ENCODE data around the gene DDA1. TPM values are rescaled to one million over a fixed set of nuclear protein-coding genes. Genes with fewer than 3 reads are reported as not detected.
A peak's percentile ranks its signal among the peaks of the same experiment; 100 is the strongest.

Gene DDA1
- total and polyA plus RNA-seq, 9 of the 15 experiments (the other 6 are each of a cell fraction or from before 2014, with no cell fraction given): 1.4 to 83.8 (median 33.8) TPM

- TF ChIP-seq, protein P1, sequence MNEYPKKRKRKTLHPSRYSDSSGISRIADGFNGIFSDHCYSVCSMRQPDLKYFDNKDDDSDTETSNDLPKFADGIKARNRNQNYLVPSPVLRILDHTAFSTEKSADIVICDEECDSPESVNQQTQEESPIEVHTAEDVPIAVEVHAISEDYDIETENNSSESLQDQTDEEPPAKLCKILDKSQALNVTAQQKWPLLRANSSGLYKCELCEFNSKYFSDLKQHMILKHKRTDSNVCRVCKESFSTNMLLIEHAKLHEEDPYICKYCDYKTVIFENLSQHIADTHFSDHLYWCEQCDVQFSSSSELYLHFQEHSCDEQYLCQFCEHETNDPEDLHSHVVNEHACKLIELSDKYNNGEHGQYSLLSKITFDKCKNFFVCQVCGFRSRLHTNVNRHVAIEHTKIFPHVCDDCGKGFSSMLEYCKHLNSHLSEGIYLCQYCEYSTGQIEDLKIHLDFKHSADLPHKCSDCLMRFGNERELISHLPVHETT (CRISPR knock-in tag; conservative IDR thresholded peaks at IDR 0.05 in 1 of 2, IDR thresholded peaks at IDR 0.05 in 1 of 2): no peak
- TF ChIP-seq HNRNPLL (IDR thresholded peaks at IDR 0.05; ENCODE audit: low read depth, low read length, poor library complexity, severe bottlenecking) (peak; percentile 49), TRIM28 (IDR thresholded peaks at IDR 0.05) (no peak), RBM17 (IDR thresholded peaks at IDR 0.05; ENCODE audit: borderline replicate concordance, low read depth, low read length) (no peak), HNRNPL (IDR thresholded peaks at IDR 0.05; ENCODE audit: low read depth, low read length) (0 out of 2 replicates have a peak, but pooled peaks have one; percentile 21), MYC (IDR thresholded peaks at IDR 0.05; ENCODE audit: low read depth, low read length) (peak; percentile 9; the same call in 1 of the 2 replicates), MYC (CRISPR knock-in tag; IDR thresholded peaks at IDR 0.05; ENCODE audit: borderline replicate concordance, low read depth) (no peak), MED1 (CRISPR knock-in tag; IDR thresholded peaks at IDR 0.05; ENCODE audit: borderline replicate concordance) (no peak), NUFIP1 (IDR thresholded peaks at IDR 0.05; ENCODE audit: partially characterized antibody) (peak; percentile 3), NFIC (IDR thresholded peaks at IDR 0.05) (no peak), HNRNPUL1 (IDR thresholded peaks at IDR 0.05; ENCODE audit: low read length) (no peak), ZFX (CRISPR knock-in tag; IDR thresholded peaks at IDR 0.05) (peak; percentile 64), CHD1 (IDR thresholded peaks at IDR 0.05; ENCODE audit: low read length) (peak; percentile 77), RBBP5 (IDR thresholded peaks at IDR 0.05; ENCODE audit: borderline replicate concordance, insufficient read depth, low read length, poor library complexity, severe bottlenecking) (peak; percentile 74), POLR2A (conservative IDR thresholded peaks at IDR 0.05) (0 out of 2 replicates have a peak, but pooled peaks have one; percentile 5), ZNF592 (IDR thresholded peaks at IDR 0.05) (peak; percentile 3; the same call in 1 of the 2 replicates)
- TF ChIP-seq, protein P2, sequence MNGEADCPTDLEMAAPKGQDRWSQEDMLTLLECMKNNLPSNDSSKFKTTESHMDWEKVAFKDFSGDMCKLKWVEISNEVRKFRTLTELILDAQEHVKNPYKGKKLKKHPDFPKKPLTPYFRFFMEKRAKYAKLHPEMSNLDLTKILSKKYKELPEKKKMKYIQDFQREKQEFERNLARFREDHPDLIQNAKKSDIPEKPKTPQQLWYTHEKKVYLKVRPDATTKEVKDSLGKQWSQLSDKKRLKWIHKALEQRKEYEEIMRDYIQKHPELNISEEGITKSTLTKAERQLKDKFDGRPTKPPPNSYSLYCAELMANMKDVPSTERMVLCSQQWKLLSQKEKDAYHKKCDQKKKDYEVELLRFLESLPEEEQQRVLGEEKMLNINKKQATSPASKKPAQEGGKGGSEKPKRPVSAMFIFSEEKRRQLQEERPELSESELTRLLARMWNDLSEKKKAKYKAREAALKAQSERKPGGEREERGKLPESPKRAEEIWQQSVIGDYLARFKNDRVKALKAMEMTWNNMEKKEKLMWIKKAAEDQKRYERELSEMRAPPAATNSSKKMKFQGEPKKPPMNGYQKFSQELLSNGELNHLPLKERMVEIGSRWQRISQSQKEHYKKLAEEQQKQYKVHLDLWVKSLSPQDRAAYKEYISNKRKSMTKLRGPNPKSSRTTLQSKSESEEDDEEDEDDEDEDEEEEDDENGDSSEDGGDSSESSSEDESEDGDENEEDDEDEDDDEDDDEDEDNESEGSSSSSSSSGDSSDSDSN (IDR thresholded peaks at IDR 0.05; ENCODE audit: borderline replicate concordance in 1 of 2, low read depth in 2 of 2, low read length in 2 of 2): peak in 1 of 2 experiments; percentile 87; a peak in 2 of 4 replicates
- TF ChIP-seq, protein P3, sequence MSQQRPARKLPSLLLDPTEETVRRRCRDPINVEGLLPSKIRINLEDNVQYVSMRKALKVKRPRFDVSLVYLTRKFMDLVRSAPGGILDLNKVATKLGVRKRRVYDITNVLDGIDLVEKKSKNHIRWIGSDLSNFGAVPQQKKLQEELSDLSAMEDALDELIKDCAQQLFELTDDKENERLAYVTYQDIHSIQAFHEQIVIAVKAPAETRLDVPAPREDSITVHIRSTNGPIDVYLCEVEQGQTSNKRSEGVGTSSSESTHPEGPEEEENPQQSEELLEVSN (IDR thresholded peaks at IDR 0.05; ENCODE audit: borderline replicate concordance in 1 of 2, extremely low read depth in 1 of 2, insufficient read depth in 1 of 2, insufficient read length in 1 of 2, low read depth in 1 of 2, low read length in 1 of 2, poor library complexity in 1 of 2, severe bottlenecking in 1 of 2): peak; percentile 58 to 76
These were observed 3.1 kb upstream of the DDA1 start (continued) for GRCh38 chr19:17306285-17306714.

All from K562 (cell line).